Measurements from ENCODE around the gene YBX2.

YBX2 gene

GRCh38 chr17:7328840-7329373 is 34.5 kb upstream of the YBX2 start, which contains the start of gene NEURL4:
NEURL4 (minus strand) TSS chr17:7329335; CDS start chr17:7329312, 23 bp downstream.
- no peaks in the 10 kb centered on the region for H3K9me3 ChIP-seq (ENCODE audit: control insufficient read depth, insufficient read depth, low read length)

GRCh38 chr17:7328009-7328408 is 33.6 kb upstream of the YBX2 start:
- Histone ChIP-seq H3K4me1 (ENCODE audit: insufficient read depth, low read length) (peaks cover 4% of the 10 kb centered on the region), H3K9me3 (ENCODE audit: control insufficient read depth, insufficient read depth, low read length) (no peaks in the 10 kb centered on the region), H3K36me3 (ENCODE audit: insufficient read depth, low read length) (peaks cover 19% of the 10 kb centered on the region), H3K9ac (ENCODE audit: low read depth, low read length) (peak overlapping the region; percentile 64; the same call in 1 of the 2 replicates)

More at GRCh38 chr17:7328840-7329373, 34.5 kb upstream of the YBX2 start, which contains the start of gene NEURL4:
- H3K36me3 ChIP-seq (ENCODE audit: insufficient read depth, low read length): peaks cover 12% of the 10 kb centered on the region; the same call in 1 of the 2 replicates
- H3K4me1 ChIP-seq (ENCODE audit: insufficient read depth, low read length): peaks cover 4% of the 10 kb centered on the region
- peak within 1 kb of the TSS; percentile 83 for H3K9ac ChIP-seq (ENCODE audit: low read depth, low read length)

GRCh38 chr17:7327501-7327900 is 33.1 kb upstream of the YBX2 start:
- peaks cover 4% of the 10 kb centered on the region for H3K4me1 ChIP-seq (ENCODE audit: insufficient read depth, low read length)
- no peak overlapping the region for H3K9ac ChIP-seq (ENCODE audit: low read depth, low read length)
- H3K36me3 ChIP-seq (ENCODE audit: insufficient read depth, low read length): peaks cover 21% of the 10 kb centered on the region
- H3K9me3 ChIP-seq (ENCODE audit: control insufficient read depth, insufficient read depth, low read length): no peaks in the 10 kb centered on the region

- Histone ChIP-seq H3K36me3 (ENCODE audit: insufficient read depth, low read length) (peaks cover 21% of the 10 kb centered on the region), H3K9me3 (ENCODE audit: control insufficient read depth, insufficient read depth, low read length) (no peaks in the 10 kb centered on the region), H3K9ac (ENCODE audit: low read depth, low read length) (no peak overlapping the region), H3K4me1 (ENCODE audit: insufficient read depth, low read length) (peaks cover 4% of the 10 kb centered on the region)
These were observed 32.6 kb upstream of the YBX2 start for GRCh38 chr17:7327056-7327455.

- no peak overlapping the region for H3K9ac ChIP-seq (ENCODE audit: low read depth, low read length)
- H3K4me1 ChIP-seq (ENCODE audit: insufficient read depth, low read length): peaks cover 4% of the 10 kb centered on the region
- H3K9me3 ChIP-seq (ENCODE audit: control insufficient read depth, insufficient read depth, low read length): no peaks in the 10 kb centered on the region
- peaks cover 21% of the 10 kb centered on the region for H3K36me3 ChIP-seq (ENCODE audit: insufficient read depth, low read length)
These were observed 31.7 kb upstream of the YBX2 start for GRCh38 chr17:7326186-7326585.

GRCh38 chr17:7325031-7325528 is 30.6 kb upstream of the YBX2 start:
- Histone ChIP-seq H3K36me3 (ENCODE audit: insufficient read depth, low read length) (peaks cover 29% of the 10 kb centered on the region), H3K9ac (ENCODE audit: low read depth, low read length) (no peak overlapping the region)

GRCh38 chr17:7324438-7324779 is 30.0 kb upstream of the YBX2 start:
- H3K9ac ChIP-seq (ENCODE audit: low read depth, low read length): no peak overlapping the region
- H3K4me1 ChIP-seq (ENCODE audit: insufficient read depth, low read length): peaks cover 4% of the 10 kb centered on the region
- peaks cover 30% of the 10 kb centered on the region for H3K36me3 ChIP-seq (ENCODE audit: insufficient read depth, low read length)
- no peaks in the 10 kb centered on the region for H3K9me3 ChIP-seq (ENCODE audit: control insufficient read depth, insufficient read depth, low read length)

More at GRCh38 chr17:7325031-7325528, 30.6 kb upstream of the YBX2 start:
- no peaks in the 10 kb centered on the region for H3K9me3 ChIP-seq (ENCODE audit: control insufficient read depth, insufficient read depth, low read length)
- H3K4me1 ChIP-seq (ENCODE audit: insufficient read depth, low read length): peaks cover 4% of the 10 kb centered on the region

GRCh38 chr17:7323731-7324437 is 29.4 kb upstream of the YBX2 start:
- H3K36me3 ChIP-seq (ENCODE audit: insufficient read depth, low read length): peaks cover 30% of the 10 kb centered on the region
- no peaks in the 10 kb centered on the region for H3K9me3 ChIP-seq (ENCODE audit: control insufficient read depth, insufficient read depth, low read length)
- no peak overlapping the region for H3K9ac ChIP-seq (ENCODE audit: low read depth, low read length)
- H3K4me1 ChIP-seq (ENCODE audit: insufficient read depth, low read length): peaks cover 4% of the 10 kb centered on the region

GRCh38 chr17:7322520-7323194 is 28.2 kb upstream of the YBX2 start:
- Histone ChIP-seq H3K9me3 (ENCODE audit: control insufficient read depth, insufficient read depth, low read length) (no peaks in the 10 kb centered on the region), H3K4me1 (ENCODE audit: insufficient read depth, low read length) (no peaks in the 10 kb centered on the region), H3K9ac (ENCODE audit: low read depth, low read length) (no peak overlapping the region), H3K36me3 (ENCODE audit: insufficient read depth, low read length) (peaks cover 33% of the 10 kb centered on the region)

- Histone ChIP-seq H3K4me1 (ENCODE audit: insufficient read depth, low read length) (no peaks in the 10 kb centered on the region), H3K9me3 (ENCODE audit: control insufficient read depth, insufficient read depth, low read length) (no peaks in the 10 kb centered on the region), H3K9ac (ENCODE audit: low read depth, low read length) (no peak overlapping the region), H3K36me3 (ENCODE audit: insufficient read depth, low read length) (peaks cover 37% of the 10 kb centered on the region)
These were observed 27.0 kb upstream of the YBX2 start for GRCh38 chr17:7321466-7321865.

GRCh38 chr17:7318121-7318860 is 23.9 kb upstream of the YBX2 start:
- Histone ChIP-seq H3K9ac (ENCODE audit: low read depth, low read length) (no peak overlapping the region), H3K4me1 (ENCODE audit: insufficient read depth, low read length) (no peaks in the 10 kb centered on the region; the same call in 1 of the 2 replicates), H3K36me3 (ENCODE audit: insufficient read depth, low read length) (peaks cover 23% of the 10 kb centered on the region), H3K9me3 (ENCODE audit: control insufficient read depth, insufficient read depth, low read length) (no peaks in the 10 kb centered on the region)

- no peaks in the 10 kb centered on the region for H3K9me3 ChIP-seq (ENCODE audit: control insufficient read depth, insufficient read depth, low read length)
- peaks cover 23% of the 10 kb centered on the region for H3K36me3 ChIP-seq (ENCODE audit: insufficient read depth, low read length)
- H3K9ac ChIP-seq (ENCODE audit: low read depth, low read length): no peak overlapping the region
- no peaks in the 10 kb centered on the region; the same call in 1 of the 2 replicates for H3K4me1 ChIP-seq (ENCODE audit: insufficient read depth, low read length)
These were observed 22.8 kb upstream of the YBX2 start for GRCh38 chr17:7317161-7317803.

- Histone ChIP-seq H3K4me1 (ENCODE audit: insufficient read depth, low read length) (no peaks in the 10 kb centered on the region; the same call in 1 of the 2 replicates), H3K9ac (ENCODE audit: low read depth, low read length) (peak overlapping the region; percentile 46), H3K36me3 (ENCODE audit: insufficient read depth, low read length) (peaks cover 32% of the 10 kb centered on the region), H3K9me3 (ENCODE audit: control insufficient read depth, insufficient read depth, low read length) (no peaks in the 10 kb centered on the region)
These were observed 21.3 kb upstream of the YBX2 start for GRCh38 chr17:7315570-7316235.

Measured in ES-I3 (cell line).